Calu3 (cell line): ENCODE measurements around the gene RUFY1. TPM values are rescaled to one million over a fixed set of nuclear protein-coding genes. Genes with fewer than 3 reads are reported as not detected.

Source experiments
- BruUV-seq: library from RNA; stranded (reverse); fragments of 400-500 nt; replicated peaks from 2 replicates; lab custom pipeline; 2021; lab: Mats Ljungman, UMichigan
- CTCF ChIA-PET: fragments of 300-600 bp; sonication (Branson Sonifier 250); formaldehyde crosslinking; loops from one replicate; lab custom pipeline; 2022; ENCODE audit warnings: antibody characterized with exemption; lab: Charles Lee
- DNase-seq: peaks from one replicate; pipeline ENCODE4 v3.0.0; 2022
- H3K27ac Mint-ChIP-seq: one replicate; pipeline ENCODE4 v1.8.0; 2022; ENCODE audit warnings: mixed read lengths; ENCODE audit not compliant: unreplicated experiment
- H3K27me3 Mint-ChIP-seq: one replicate; pipeline ENCODE4 v1.8.0; 2022; ENCODE audit warnings: mixed read lengths; ENCODE audit not compliant: unreplicated experiment
- H3K36me3 Mint-ChIP-seq: one replicate; pipeline ENCODE4 v1.8.0; 2022; ENCODE audit warnings: mild to moderate bottlenecking, moderate library complexity, mixed read lengths; ENCODE audit not compliant: insufficient read depth, unreplicated experiment
- H3K4me1 Mint-ChIP-seq: one replicate; pipeline ENCODE4 v1.8.0; 2022; ENCODE audit warnings: mild to moderate bottlenecking, low read depth, mixed read lengths; ENCODE audit not compliant: unreplicated experiment
- H3K4me3 Mint-ChIP-seq: one replicate; pipeline ENCODE4 v1.8.0; 2022; ENCODE audit warnings: mild to moderate bottlenecking, low read depth, moderate library complexity, mixed read lengths; ENCODE audit not compliant: unreplicated experiment
- H3K9me3 Mint-ChIP-seq: one replicate; pipeline ENCODE4 v1.8.0; 2022; ENCODE audit warnings: low read depth, mixed read lengths; ENCODE audit not compliant: unreplicated experiment
- CTCF ChIP-seq: fragments of 200-600 bp; IDR thresholded peaks from one replicate; pipeline ENCODE4 v1.8.0; 2022; ENCODE audit warnings: antibody characterized with exemption; ENCODE audit not compliant: unreplicated experiment
- intact Hi-C: fragments of 100-400 bp; cut with micrococcal nuclease; formaldehyde crosslinking; loops from one replicate; pipeline ENCODE4 v1.10.0; 2022; ENCODE audit not compliant: unreplicated experiment
- total RNA-seq: library from RNA; stranded (reverse); gene quantifications from 2 replicates; pipeline ENCODE4 v1.2.3, GENCODE V29; 2022

Gene RUFY1
- total RNA-seq, 1 experiment from 2014 or later = 41.5 TPM

DNA sequence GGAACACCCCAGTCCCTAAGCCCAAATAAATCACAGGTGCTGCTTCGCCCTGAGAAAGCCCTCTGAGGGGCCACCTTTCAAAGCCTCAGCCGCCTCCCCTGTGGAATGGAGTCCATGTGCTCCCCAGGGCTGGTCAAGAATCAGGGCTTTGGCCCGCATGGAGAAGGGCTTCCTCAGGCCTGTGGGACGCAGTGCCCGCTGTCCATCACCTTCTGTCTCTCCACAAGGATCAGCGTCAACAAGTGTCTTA lies 56.5 kb downstream of the RUFY1 start:
- no TSS peak for BruUV-seq

GRCh38 chr5:179607160-179607931 lies 57.0 kb downstream of the RUFY1 start:
- no TSS peak for BruUV-seq
- peaks cover 8% of the 10 kb centered on the region for H3K4me1 Mint-ChIP-seq
- H3K4me3 Mint-ChIP-seq = no peak overlapping the region
- intact Hi-C loops = no loop called here
- no peak for DNase-seq
- CTCF ChIA-PET = no interaction called here
- no peaks in the 10 kb centered on the region for H3K9me3 Mint-ChIP-seq
- no peak for TF ChIP-seq CTCF
- H3K27me3 Mint-ChIP-seq = no peaks in the 10 kb centered on the region
- H3K36me3 Mint-ChIP-seq = peaks cover 98% of the 10 kb centered on the region
- H3K27ac Mint-ChIP-seq = no peak overlapping the region

More for the DNA sequence above, 56.5 kb downstream of the RUFY1 start:
- DNase-seq = no peak
- H3K4me1 Mint-ChIP-seq = peaks cover 4% of the 10 kb centered on the region
- CTCF ChIA-PET = no interaction called here
- intact Hi-C loops = no loop called here
- TF ChIP-seq CTCF = no peak
- H3K36me3 Mint-ChIP-seq = peaks cover 98% of the 10 kb centered on the region
- H3K4me3 Mint-ChIP-seq = no peak overlapping the region
- H3K27ac Mint-ChIP-seq = no peak overlapping the region
- no peaks in the 10 kb centered on the region for H3K9me3 Mint-ChIP-seq
- H3K27me3 Mint-ChIP-seq = no peaks in the 10 kb centered on the region

- DNase-seq = no peak
- TF ChIP-seq CTCF = no peak
- Mint-ChIP-seq H3K4me3 (no peak overlapping the region), H3K36me3 (peaks cover 98% of the 10 kb centered on the region), H3K4me1 (peaks cover 13% of the 10 kb centered on the region), H3K9me3 (no peaks in the 10 kb centered on the region), H3K27me3 (no peaks in the 10 kb centered on the region), H3K27ac (no peak overlapping the region)
- no TSS peak for BruUV-seq
- intact Hi-C loops = no loop called here
- CTCF ChIA-PET = no interaction called here
Measured at GRCh38 chr5:179608131-179608581, 57.8 kb downstream of the RUFY1 start.

DNA sequence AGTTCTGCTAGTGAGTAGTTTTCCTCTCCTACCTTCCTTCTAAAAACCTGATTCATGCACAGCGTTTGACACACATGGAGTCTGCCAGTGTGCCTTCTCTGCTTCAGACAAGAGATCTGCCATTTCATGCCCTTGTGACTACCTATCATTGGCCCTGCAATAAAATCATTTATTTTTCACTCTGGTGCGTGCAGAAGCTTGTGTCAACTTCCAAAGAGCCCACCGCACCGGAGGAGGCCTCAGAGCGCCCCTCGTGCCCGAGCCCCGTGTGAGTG lies 59.4 kb downstream of the RUFY1 start:
- intact Hi-C loops = no loop called here
- no peaks in the 10 kb centered on the region for H3K9me3 Mint-ChIP-seq
- H3K4me1 Mint-ChIP-seq = peaks cover 16% of the 10 kb centered on the region
- no peak for DNase-seq
- no peak overlapping the region for H3K4me3 Mint-ChIP-seq
- TF ChIP-seq CTCF = no peak
- no peaks in the 10 kb centered on the region for H3K27me3 Mint-ChIP-seq
- peak overlapping the region; percentile 28 for H3K27ac Mint-ChIP-seq
- H3K36me3 Mint-ChIP-seq = peaks cover 98% of the 10 kb centered on the region
- CTCF ChIA-PET = no interaction called here
- no TSS peak for BruUV-seq
